Muscle layer of duodenum (tissue), 2 donors: ENCODE results near the gene GLIS1.

Source experiments
- H3K27ac ChIP-seq: one replicate; pipeline ENCODE4 v1.7.0; 2013; ENCODE audit warnings: mild to moderate bottlenecking, low read length
- H3K27me3 ChIP-seq: one replicate; pipeline ENCODE4 v1.7.0; 2013; ENCODE audit warnings: low read depth, mild to moderate bottlenecking, control low read depth, low read length
- H3K36me3 ChIP-seq, 2 donors: one replicate each; pipeline ENCODE4 v1.7.0; 2013; ENCODE audit warnings: low read length in 2 of 2, control low read depth in 1 of 2, mild to moderate bottlenecking in 1 of 2; ENCODE audit not compliant: insufficient read depth in 2 of 2, control insufficient read depth in 1 of 2
- H3K4me1 ChIP-seq, 2 donors: one replicate each; pipeline ENCODE4 v1.7.0; 2013; ENCODE audit warnings: low read length in 2 of 2, mild to moderate bottlenecking in 2 of 2, control low read depth in 1 of 2, moderate library complexity in 1 of 2; ENCODE audit not compliant: insufficient read depth in 2 of 2, control insufficient read depth in 1 of 2
- H3K4me3 ChIP-seq, 2 donors: one replicate each; pipeline ENCODE4 v1.7.0; 2013; ENCODE audit warnings: low read length in 2 of 2, low read depth in 1 of 2, mild to moderate bottlenecking in 1 of 2
- H3K9me3 ChIP-seq, 2 donors: one replicate each; pipeline ENCODE4 v1.7.0; 2013; ENCODE audit warnings: low read length in 2 of 2, control low read depth in 1 of 2, mild to moderate bottlenecking in 1 of 2; ENCODE audit not compliant: control insufficient read depth in 1 of 2
- donor health status: healthy.

Gene GLIS1

GRCh38 chr1:53702341-53702740 is 36.6 kb downstream of the GLIS1 start:
- Histone ChIP-seq H3K4me3 (no peak overlapping the region), H3K36me3 (no peaks in the 10 kb centered on the region), H3K27ac (no peak overlapping the region), H3K4me1 (no peaks in the 10 kb centered on the region), H3K27me3 (no peaks in the 10 kb centered on the region), H3K9me3 (no peaks in the 10 kb centered on the region)

GRCh38 chr1:53700776-53701175 is 38.2 kb downstream of the GLIS1 start:
- H3K27me3 ChIP-seq, result no peaks in the 10 kb centered on the region
- H3K36me3 ChIP-seq, result no peaks in the 10 kb centered on the region
- H3K4me3 ChIP-seq, result no peak overlapping the region
- no peak overlapping the region for H3K27ac ChIP-seq
- no peaks in the 10 kb centered on the region for H3K4me1 ChIP-seq
- H3K9me3 ChIP-seq, result no peaks in the 10 kb centered on the region

DNA sequence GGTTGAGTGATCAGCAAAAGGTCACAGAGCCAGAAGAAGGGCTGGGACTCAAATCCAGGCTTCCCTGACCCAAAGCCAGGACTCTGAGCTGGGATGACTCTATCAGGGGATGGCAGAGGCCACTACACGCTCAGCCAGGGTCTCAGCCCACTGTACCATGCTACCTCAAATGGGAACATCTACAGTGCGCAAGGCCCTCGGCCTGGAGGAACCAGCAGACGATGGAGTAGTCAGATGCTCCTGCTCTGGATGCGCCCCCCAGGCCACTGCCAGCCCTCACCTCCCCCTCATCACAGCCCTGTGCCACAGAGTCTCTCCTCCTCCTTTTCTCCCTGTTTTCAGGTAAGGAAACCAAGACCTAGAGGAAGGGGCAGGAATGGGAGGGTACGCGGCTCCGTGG is 39.0 kb downstream of the GLIS1 start:
- no peaks in the 10 kb centered on the region for H3K9me3 ChIP-seq
- H3K27me3 ChIP-seq, result no peaks in the 10 kb centered on the region
- H3K4me3 ChIP-seq, result no peak overlapping the region
- H3K36me3 ChIP-seq, result no peaks in the 10 kb centered on the region
- H3K27ac ChIP-seq, result no peak overlapping the region
- H3K4me1 ChIP-seq, result no peaks in the 10 kb centered on the region

- H3K36me3 ChIP-seq, result no peaks in the 10 kb centered on the region
- H3K27ac ChIP-seq, result no peak overlapping the region
- no peaks in the 10 kb centered on the region for H3K27me3 ChIP-seq
These were observed 40.5 kb downstream of the GLIS1 start for GRCh38 chr1:53698384-53698980.

DNA sequence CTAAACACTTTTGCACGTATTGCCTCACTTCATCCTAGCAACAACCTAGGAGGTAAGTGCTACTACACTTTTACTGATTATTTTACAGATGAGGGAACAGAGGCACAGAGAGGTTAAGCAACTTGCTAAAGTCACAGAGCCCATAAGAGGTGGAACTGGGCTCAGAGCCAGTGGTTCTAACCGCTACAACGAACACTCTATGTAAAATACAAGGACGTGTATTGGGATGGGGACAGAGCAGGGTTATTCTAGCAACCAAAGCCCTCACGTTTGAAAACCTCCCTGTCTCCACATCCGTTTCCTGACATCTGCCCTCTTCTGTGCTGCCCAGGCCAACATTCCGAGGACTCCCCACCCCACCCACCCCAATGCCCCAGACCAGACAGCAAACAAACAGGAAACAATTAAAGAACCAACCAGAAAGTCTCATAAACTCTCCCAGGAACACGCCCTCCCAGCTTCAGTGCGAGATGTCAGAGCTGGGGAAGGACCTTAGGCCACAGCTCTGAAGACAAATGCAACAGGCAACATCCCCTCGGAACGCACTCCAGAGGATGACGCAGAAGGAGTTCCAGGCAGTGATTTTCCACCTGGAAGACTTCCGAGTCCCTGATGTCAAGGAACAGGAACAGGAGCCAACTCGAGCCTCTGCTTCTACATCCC is 41.1 kb downstream of the GLIS1 start:
- Histone ChIP-seq H3K36me3 (no peaks in the 10 kb centered on the region), H3K27me3 (peaks cover 2% of the 10 kb centered on the region), H3K4me3 (no peak overlapping the region), H3K9me3 (no peaks in the 10 kb centered on the region), H3K27ac (no peak overlapping the region), H3K4me1 (no peaks in the 10 kb centered on the region)

More at GRCh38 chr1:53698384-53698980, 40.5 kb downstream of the GLIS1 start:
- Histone ChIP-seq H3K9me3 (no peaks in the 10 kb centered on the region), H3K4me3 (no peak overlapping the region), H3K4me1 (no peaks in the 10 kb centered on the region)

DNA sequence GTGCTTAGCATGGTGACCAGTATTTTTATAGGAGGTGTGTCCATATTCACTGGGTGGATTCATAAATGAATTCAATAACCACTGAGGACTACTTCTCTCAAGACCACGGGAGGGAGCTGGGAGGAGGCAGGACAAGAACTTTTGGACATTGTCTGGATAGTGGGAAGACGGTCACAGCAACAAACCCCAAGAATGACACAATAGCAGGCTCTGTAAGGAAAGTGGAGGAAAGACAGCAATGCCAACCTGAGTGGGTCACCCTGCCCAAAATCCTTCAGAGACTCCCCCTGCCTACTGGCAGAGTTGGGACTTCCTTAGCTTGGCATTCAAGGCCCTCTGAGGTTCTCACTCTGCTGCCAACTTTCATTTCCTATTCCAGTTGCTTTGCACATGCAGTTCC is 42.0 kb downstream of the GLIS1 start:
- Histone ChIP-seq H3K27me3 (peaks cover 4% of the 10 kb centered on the region), H3K36me3 (no peaks in the 10 kb centered on the region), H3K4me3 (no peak overlapping the region), H3K4me1 (no peaks in the 10 kb centered on the region), H3K9me3 (no peaks in the 10 kb centered on the region), H3K27ac (no peak overlapping the region)

DNA sequence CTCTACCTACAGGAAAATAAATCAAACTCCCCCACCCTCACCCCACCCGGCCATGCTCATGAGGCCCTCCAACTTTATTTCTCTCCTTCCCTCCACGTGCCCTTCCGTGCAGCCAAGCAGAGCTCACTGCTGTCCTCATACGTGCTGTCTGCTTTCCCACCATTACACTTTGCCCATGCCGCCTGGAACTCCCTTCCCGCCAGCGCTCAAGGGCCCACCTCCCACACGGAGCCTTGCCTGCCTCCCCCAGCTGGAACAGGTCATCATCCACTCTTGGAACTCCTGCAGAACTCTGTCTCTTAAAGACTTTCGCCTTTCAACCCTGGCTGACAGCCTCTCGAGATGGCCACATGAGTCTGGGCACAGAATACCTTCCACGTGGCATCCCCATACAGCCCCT is 42.4 kb downstream of the GLIS1 start:
- Histone ChIP-seq H3K36me3 (no peaks in the 10 kb centered on the region), H3K9me3 (no peaks in the 10 kb centered on the region), H3K4me3 (no peak overlapping the region), H3K4me1 (no peaks in the 10 kb centered on the region), H3K27me3 (peaks cover 4% of the 10 kb centered on the region), H3K27ac (no peak overlapping the region)

DNA sequence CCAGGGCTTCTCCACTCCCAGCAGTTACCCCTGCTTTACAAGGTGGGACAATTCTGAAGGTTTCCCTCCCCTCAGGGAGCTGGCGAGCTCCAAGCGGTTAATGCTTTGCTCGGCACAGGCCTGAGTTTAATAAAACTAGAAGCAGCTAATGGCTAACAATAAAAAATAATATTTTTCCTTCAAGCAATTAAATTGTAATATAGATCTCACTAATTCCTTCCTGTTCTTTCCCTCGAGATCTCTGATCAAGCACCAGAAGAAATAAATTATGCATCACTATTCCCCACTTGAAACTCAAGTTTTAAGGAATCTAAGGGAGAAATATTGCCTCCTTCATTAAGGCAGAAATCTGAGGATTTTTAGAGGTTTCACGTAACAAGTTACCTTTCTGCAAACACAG is 42.9 kb downstream of the GLIS1 start:
- no peak overlapping the region for H3K27ac ChIP-seq
- no peaks in the 10 kb centered on the region for H3K9me3 ChIP-seq
- no peak overlapping the region for H3K4me3 ChIP-seq

GRCh38 chr1:53695116-53695515 is 43.8 kb downstream of the GLIS1 start:
- H3K27me3 ChIP-seq, result peaks cover 4% of the 10 kb centered on the region
- no peaks in the 10 kb centered on the region for H3K36me3 ChIP-seq
- H3K9me3 ChIP-seq, result no peaks in the 10 kb centered on the region
- no peak overlapping the region for H3K27ac ChIP-seq
- no peak overlapping the region for H3K4me3 ChIP-seq
- H3K4me1 ChIP-seq, result no peaks in the 10 kb centered on the region

More for the DNA sequence above, 42.9 kb downstream of the GLIS1 start:
- Histone ChIP-seq H3K36me3 (no peaks in the 10 kb centered on the region), H3K27me3 (peaks cover 4% of the 10 kb centered on the region), H3K4me1 (no peaks in the 10 kb centered on the region)

GRCh38 chr1:53694718-53695091 is 44.3 kb downstream of the GLIS1 start:
- H3K9me3 ChIP-seq, result no peaks in the 10 kb centered on the region
- no peak overlapping the region for H3K27ac ChIP-seq
- H3K36me3 ChIP-seq, result no peaks in the 10 kb centered on the region
- no peaks in the 10 kb centered on the region for H3K4me1 ChIP-seq
- no peak overlapping the region for H3K4me3 ChIP-seq
- peaks cover 4% of the 10 kb centered on the region for H3K27me3 ChIP-seq

GRCh38 chr1:53693773-53694717 is 44.9 kb downstream of the GLIS1 start:
- H3K27ac ChIP-seq, result no peak overlapping the region
- H3K27me3 ChIP-seq, result peaks cover 4% of the 10 kb centered on the region
- H3K9me3 ChIP-seq, result no peaks in the 10 kb centered on the region

More at GRCh38 chr1:53693773-53694717, 44.9 kb downstream of the GLIS1 start:
- Histone ChIP-seq H3K4me3 (no peak overlapping the region), H3K4me1 (no peaks in the 10 kb centered on the region), H3K36me3 (no peaks in the 10 kb centered on the region)
